Measurements from ENCODE around the gene ZNF627.
"Not testable (repeated sequence)": the region's sequence is repeated elsewhere in the genome, so short reads cannot be mapped to it uniquely, and the experiment has no call there.

Gene ZNF627

DNA sequence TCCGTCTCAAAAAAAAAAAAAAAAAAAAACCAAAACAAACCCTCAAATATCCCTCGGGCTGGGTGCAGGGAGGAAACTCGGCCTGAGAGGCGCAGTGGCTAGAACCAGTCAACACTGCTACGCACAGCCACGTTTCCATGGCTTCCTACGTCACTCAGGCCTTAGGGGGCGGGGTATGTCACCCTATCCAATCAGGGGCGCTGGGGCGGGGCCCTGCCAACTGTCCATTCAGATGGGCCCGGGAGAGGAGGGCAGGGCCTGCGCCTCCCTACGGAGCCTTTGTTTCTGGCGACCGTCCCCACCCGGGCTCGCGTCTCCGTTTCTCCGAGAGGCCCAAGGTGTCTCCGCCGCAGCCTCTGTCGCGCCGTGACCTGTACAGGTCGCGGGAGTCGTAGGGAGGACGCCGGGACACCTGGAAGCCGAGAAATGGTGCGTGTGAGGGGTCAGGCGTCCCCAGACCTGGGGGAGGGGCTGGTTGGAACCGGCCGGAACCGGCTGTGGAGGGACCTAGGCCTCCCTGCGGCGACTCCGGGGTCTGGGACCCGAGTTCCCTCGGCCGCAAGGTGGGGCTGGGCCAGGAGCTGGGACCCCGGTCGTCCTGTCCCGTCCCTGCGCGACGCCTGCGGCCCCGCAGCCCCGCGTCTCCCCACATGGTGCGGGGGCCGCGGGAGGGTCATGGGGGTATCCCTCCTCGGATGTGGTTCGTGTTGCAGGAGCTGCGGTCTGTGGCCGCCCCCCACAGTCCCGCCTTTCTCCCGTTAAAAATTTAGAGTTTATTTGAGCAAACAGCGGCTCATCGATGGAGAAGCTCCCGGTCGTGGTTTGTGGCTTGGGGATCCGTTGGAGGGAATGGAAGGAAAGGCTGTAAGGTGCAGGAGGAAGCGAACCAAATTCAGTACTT, at the start of gene ZNF627:
TSS of gene ZNF627 (plus strand) at position 282 of the 901 bp plus-strand sequence. CDS start at position 427, 145 bp downstream.
- DNase-seq (ENCODE audit: low read depth) = peak; percentile 97

DNA sequence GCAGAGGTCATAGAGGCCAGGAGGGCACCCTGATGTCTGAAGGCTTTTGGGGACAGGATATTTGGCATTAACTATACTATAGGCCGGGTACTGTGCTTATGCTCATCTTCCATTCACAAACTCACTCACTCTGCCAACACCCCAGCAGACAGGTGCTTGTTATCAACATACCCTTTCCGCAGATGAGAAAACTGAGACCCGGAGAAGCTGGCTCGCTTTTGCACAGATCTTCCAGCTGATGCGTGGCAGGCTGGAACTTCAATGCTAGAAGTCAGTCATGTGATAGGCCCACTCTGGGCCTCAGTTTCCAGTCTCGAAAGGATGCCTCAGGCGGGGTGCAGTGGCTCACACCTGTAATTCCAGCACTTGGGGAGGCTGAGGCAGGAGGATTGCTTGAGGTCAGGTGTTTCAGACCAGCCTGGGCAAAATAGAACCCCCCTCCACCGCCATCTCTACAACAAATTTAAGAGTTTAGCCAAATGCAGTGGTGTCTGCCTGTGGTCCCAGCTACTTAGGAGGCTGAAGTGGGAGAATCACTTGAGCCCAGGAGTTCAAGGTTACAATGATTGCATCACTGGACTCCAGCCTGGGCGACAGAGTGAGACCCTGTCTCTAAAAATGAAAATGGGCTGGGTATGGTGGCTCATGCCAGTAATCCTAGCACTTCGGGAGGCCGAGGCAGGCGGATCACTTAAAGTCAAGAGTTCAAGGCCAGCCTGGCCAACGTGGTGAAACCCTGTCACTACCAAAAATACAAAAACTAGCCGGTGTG, 49.2 kb upstream of the ZNF627 start:
- no peak for DNase-seq (ENCODE audit: low read depth)

- no peak for DNase-seq (ENCODE audit: low read depth)
Measured at GRCh38 chr19:11549386-11549953, 47.8 kb upstream of the ZNF627 start.

DNA sequence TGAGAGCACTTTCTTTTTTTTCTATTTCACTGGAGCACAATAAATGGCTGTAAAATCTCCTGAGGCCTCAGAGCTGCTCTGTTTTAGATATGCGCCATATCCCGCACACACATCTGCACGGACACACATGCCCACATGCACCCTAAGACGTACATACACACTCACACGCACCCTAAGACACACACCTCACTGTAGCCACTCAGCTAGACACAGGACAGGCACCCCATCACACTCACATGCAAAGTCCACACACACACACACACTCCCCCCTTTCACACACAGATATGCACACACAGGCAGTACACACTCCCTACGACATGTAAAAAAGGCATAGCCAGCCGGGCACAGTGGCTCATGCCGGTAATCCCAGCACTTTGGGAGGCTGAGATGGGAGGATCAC, 47.0 kb upstream of the ZNF627 start:
- no peak for DNase-seq (ENCODE audit: low read depth)

DNA sequence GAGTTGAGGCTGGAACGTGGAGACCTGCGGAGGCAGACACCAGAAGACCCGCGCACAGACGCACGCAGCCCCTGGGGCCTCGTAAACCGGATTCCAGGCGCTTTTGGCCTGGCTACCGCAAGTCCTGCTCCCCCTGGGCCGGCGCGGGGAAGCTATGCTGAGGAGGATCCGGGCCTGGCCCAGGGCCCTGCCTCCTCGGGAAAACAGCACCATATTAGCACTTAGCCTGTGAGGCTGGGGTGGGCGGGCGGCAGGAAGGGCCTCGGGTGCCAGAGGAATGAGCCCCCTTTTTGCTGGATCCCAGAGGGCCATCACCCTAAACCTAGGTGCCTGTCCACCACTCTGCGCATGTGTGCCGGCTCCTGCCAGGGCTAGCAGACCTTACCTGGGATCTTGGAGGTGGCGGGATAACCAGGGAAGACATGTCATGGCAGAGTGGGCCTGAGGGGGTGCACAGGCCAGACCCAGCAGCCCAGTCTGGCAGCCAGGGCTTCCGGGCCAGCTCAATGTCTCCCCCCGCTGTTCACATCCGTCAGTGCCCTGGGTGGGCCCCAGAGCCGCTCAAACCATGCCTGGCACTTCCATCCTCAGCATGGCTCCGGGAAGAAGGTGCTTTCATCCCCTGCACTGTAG, 45.6 kb upstream of the ZNF627 start:
- no peak for DNase-seq (ENCODE audit: low read depth)

GRCh38 chr19:11552666-11553372, 44.5 kb upstream of the ZNF627 start:
- DNase-seq (ENCODE audit: low read depth) = no peak

DNA sequence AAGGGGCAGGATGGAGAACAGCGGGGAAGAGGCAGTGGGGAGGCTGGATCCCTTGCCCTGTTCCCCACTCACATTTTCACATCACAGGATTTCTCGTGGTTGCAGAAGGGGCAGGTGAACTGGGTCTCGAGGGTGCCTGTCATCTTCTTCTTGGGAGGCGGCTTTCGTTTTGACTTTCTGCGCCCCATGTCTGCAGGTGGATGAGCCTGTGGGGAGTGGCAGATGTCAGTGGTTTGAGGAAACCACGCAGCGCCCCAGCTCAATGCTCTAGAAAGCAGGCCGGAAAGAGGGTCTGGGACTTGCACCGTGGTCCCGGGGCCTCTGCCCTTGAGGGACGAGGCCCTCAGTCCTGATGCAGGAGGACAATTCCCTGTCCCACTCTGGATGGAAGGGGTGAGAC, 43.1 kb upstream of the ZNF627 start:
- no peak for DNase-seq (ENCODE audit: low read depth)

DNA sequence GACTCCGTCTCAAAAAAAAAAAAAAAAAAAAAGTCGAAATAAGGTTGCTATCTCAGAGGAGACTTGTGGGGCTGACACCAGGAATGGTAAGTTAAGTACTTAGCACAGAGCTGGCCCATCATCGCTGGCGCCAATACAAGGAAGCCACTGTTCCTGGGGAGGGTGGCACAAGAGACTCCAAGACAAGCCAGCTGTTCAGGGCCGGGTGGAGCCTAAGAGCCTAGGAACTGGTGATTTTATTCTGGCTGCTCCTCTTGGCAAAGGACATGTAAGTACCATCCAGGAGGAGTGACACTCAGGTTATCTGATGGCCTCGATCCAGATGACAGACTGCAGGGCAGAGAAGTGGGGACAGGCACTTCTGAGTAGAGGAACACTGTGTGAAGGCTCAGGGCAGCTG, 42.0 kb upstream of the ZNF627 start:
- no peak for DNase-seq (ENCODE audit: low read depth)

DNA sequence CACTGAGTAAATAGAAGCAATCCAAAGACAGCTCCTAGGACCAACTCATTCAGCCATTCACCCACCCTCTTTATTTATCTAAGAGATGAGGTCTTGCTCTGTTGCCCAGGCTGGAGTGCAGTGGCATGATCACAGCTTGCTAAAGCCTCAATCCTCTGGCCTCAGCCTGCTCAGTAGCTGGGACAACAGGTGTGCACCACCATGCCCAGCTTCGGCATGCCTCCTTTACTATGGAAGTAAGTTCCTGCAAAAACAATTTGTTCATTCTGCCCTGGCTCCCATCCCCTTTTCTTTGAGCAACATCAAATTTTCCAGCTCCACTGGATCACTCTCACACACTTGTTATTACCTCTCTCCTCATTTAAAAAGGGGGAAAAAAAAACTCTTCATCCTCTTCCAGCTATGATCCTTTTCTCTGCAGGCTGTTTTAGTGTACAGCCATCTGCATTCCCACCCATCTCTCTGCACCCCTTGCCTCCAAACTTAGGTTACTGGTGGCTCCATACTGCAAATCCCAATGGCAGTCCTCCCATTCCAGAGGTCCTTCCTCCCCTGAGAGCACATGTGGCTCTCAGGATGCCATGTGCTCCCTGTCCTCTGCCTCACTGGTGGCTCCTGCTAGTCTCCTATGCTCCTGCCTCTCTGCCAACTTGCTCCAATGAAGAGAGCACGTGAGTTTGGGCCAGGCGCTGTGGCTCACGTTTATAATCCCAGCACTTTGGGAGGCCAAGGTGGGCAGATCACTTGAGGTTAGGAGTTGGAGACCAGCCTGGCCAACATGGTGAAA, 40.5 kb upstream of the ZNF627 start:
- no peak for DNase-seq (ENCODE audit: low read depth)

DNA sequence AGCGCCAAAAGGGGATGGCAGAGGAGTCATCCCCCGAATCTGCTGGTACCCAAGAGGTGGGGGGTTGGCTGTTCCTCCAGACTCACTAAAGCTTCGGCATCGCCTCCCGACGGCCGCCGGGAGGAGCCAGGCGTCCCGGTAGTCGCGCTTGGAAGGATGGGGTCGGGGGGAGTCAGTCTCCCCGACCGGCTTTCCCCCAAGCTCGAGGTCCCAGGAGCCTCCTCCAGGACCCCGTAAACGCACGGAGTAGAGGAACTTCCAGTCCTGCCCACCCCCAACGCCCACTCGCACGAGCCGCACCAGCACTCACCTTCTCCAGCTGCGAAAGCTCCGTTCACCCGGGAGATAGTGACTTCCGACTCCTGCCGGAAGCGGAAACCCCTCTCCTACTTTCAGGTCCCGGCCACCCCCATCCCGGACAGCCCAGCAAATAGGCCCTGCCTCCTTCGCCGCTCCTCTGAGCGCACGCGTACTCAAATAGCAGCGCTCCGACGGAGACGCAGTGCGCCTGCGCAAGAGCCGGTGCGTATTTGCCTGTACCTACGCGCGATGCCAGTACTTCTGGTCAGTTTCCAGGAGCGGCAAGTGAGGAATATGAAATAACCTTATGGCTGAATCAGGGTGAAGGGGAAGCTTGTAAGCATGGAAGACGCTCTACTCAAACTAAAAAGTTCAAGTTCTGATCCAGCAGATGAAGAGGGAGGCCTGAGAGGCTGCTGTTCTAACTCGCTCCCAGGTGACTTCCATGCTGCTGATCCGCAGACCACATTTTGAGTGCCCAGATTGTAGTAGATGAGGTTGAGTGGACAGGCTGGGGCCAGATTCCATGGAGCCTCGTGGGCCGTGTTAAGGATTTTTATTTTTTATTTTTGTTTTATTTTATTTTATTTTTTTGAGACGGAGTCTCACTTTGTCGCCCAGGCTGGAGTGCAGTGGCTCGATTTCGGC, 38.1 kb upstream of the ZNF627 start, which contains the start of gene ELOF1:
TSS of gene ELOF1 (minus strand) at position 350 of the 948 bp plus-strand sequence. CDS start 4,883 bp downstream, outside the sequence.
- DNase-seq (ENCODE audit: low read depth) = peak; percentile 96

DNA sequence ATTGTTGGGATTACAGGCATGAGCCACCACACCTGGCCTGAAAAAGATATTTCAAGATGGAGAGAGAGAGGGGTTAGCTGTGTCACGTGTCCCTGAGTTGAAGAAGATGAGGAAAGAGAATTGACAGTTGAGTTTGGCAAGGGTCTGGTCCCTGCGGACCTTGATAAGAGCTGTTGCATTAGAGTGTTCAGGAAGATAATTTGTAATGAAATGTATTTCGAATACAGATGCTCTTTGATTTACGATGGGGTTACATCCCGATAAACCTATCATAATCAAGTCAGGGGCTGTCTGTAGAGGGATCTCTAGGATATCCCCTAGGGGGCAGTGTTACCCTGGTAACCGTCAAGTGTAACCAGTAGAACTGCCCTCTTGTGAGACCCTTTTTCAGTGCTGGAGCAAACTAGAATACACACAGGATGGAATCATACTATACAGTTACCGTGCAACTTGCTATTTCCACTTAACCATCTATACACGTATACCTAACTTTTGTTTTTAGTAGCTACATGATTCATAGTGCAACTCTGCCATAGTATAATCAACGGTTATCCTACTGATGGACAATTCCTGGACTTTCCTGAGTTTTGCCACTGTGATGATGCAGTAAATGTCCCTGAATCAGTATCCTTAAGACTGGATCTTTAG, 36.8 kb upstream of the ZNF627 start:
- peak; percentile 52 for DNase-seq (ENCODE audit: low read depth)

GRCh38 chr19:11563532-11563931, 33.8 kb upstream of the ZNF627 start:
- no peak for DNase-seq (ENCODE audit: low read depth)

DNA sequence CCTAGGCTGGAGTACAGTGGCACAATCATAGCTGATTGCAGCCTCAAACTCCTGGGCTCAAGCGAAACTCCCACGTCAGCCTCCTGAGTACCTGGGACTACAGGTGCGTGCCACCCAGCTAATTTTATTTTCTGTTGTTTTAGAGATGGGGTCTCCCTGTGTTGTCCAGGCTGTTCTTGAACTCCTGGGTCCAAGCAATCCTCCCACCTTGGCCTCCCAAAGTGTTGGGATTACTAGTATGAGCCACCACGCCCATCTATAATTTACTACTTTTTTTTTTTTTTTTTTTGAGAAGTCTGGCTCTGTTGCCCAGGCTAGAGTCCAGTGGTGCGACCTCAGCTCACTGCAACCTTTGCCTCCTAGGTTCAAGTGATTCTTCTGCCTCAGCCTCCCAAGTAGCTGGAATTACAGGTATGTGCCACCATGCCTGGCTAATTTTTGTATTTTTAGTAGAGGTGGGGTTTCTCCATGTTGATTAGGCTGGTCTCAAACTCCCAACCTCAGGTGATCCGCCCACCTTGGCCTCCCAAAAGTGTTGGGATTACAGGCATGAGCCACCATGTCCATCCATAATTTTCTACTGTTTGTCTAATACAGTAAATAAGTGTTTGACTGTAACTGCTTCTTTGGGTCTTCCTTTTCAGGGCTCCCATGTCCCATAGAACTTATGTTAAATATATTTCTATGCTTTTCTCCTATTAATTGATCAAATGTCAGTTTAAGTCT, 33.0 kb upstream of the ZNF627 start:
- not testable (repeated sequence) for DNase-seq (ENCODE audit: low read depth)

DNA sequence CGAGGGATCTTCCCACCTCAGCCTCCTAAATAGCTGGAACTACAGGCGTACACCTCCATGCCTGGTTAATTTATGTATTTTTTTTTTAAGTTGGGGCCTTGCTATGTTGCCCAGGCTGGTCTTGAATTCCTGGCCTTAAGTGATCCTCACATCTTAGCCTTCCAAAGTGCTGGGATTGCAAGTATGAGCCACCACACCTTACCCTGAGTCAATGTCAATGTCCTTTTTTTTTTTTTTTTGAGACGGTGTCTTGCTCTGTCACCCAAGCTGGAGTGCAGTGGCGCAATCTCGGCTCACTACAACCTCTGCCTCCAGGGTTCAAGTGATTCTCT, 31.7 kb upstream of the ZNF627 start:
- not testable (repeated sequence) for DNase-seq (ENCODE audit: low read depth)

- no peak for DNase-seq (ENCODE audit: low read depth)
Measured at GRCh38 chr19:11566164-11566563, 31.1 kb upstream of the ZNF627 start.

- DNase-seq (ENCODE audit: low read depth) = no peak
Measured at GRCh38 chr19:11570039-11570462, 27.2 kb upstream of the ZNF627 start.

GRCh38 chr19:11573354-11573753, 23.9 kb upstream of the ZNF627 start:
- DNase-seq (ENCODE audit: low read depth) = not testable (repeated sequence)

DNA sequence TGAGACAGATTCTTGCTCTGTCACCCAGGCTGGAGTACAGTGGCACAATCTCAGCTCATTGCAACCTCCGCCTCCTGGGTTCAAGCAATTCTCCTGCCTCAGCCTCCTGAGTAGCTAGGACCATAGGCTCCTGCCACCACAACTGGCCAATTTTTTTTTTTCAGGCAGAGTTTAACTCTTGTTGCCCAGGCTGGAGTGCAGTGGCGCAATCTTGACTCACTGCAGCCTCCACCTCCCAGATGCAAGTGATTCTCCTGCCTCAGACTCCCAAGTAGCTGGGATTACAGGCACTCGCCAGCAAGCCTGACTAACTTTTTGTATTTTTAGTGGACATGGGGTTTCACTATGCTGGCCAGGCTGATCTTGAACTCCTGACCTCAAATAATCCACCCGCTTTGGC, 23.5 kb upstream of the ZNF627 start:
- DNase-seq (ENCODE audit: low read depth) = not testable (repeated sequence)

Data from fibroblast of gingiva (primary cell).